Liver (tissue), 3 donors: ENCODE results near the gene COPA.

Source experiments
- EGR1 ChIP-seq, 2 donors: IDR thresholded peaks; 2 replicates each; pipeline ENCODE4 v1.6.1; 2016 to 2018; ENCODE audit warnings: antibody characterized with exemption in 2 of 2, low read depth in 2 of 2
- FOXA1 ChIP-seq: IDR thresholded peaks from 2 replicates; pipeline ENCODE4 v1.6.1; 2016; ENCODE audit warnings: antibody characterized with exemption
- HNF4G ChIP-seq: IDR thresholded peaks from 2 replicates; pipeline ENCODE4 v1.6.1; 2016; ENCODE audit warnings: antibody characterized with exemption
- NR2F2 ChIP-seq: IDR thresholded peaks from 2 replicates; pipeline ENCODE4 v1.6.1; 2016; ENCODE audit warnings: antibody characterized with exemption
- RAD21 ChIP-seq, 2 donors: IDR thresholded peaks; 2 replicates each; pipeline ENCODE4 v1.6.1; 2016; ENCODE audit warnings: antibody characterized with exemption in 2 of 2, mild to moderate bottlenecking in 2 of 2
- TAF1 ChIP-seq: conservative IDR thresholded peaks from 2 replicates; pipeline ENCODE4 v1.6.1; 2016; ENCODE audit warnings: antibody characterized with exemption, mild to moderate bottlenecking
- YY1 ChIP-seq: IDR thresholded peaks from 2 replicates; pipeline ENCODE4 v1.6.1; 2016; ENCODE audit warnings: antibody characterized with exemption, mild to moderate bottlenecking
- TF ChIP-seq, protein P1 (sequence below): fragments of 150-350 bp; IDR thresholded peaks from 2 replicates; pipeline ENCODE4 v1.5.1; 2017; ENCODE audit warnings: improper control_type of control experiment, low read depth, low read length; ENCODE audit not compliant: missing input control
- TF ChIP-seq, protein P2 (sequence below): IDR thresholded peaks from 2 replicates; pipeline ENCODE4 v1.6.1; 2016; ENCODE audit warnings: antibody characterized with exemption
- TF ChIP-seq, protein P3 (sequence below): IDR thresholded peaks from 2 replicates; pipeline ENCODE4 v1.6.1; 2016; ENCODE audit warnings: antibody characterized with exemption, mild to moderate bottlenecking
- TF ChIP-seq, protein P4 (sequence below): IDR thresholded peaks from 2 replicates; pipeline ENCODE4 v1.6.1; 2016; ENCODE audit warnings: antibody characterized with exemption
- TF ChIP-seq, protein P5 (sequence below): IDR thresholded peaks from 2 replicates; pipeline ENCODE4 v1.6.1; 2016; ENCODE audit warnings: antibody characterized with exemption
- donor health status: healthy.
- donor health status: healthy.

DNA sequence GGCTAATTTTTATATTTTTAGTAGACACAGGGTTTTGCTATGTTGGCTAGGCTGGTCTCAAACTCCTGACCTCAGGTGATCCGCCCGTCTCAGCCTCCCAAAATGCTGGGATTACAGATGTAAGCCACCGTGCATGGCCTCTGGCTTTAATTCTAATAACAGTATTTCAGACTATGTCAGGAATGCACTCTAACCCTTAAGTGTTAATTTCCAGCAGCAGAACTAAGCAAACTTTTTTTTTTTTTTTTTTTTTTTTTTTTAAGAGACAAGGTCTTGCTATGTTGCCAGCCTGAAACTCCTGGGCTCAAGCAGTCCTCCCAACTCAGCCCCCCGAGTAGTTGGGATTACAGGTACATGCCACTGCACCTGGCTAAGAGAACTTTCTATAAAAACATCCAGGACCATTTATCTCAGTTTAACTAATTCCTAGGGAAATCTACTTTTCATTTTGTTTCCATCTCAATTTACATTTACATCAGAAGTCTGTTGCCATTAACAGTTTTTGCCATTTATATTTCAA lies 87.2 kb downstream of the COPA start:
- TF ChIP-seq, protein P1, sequence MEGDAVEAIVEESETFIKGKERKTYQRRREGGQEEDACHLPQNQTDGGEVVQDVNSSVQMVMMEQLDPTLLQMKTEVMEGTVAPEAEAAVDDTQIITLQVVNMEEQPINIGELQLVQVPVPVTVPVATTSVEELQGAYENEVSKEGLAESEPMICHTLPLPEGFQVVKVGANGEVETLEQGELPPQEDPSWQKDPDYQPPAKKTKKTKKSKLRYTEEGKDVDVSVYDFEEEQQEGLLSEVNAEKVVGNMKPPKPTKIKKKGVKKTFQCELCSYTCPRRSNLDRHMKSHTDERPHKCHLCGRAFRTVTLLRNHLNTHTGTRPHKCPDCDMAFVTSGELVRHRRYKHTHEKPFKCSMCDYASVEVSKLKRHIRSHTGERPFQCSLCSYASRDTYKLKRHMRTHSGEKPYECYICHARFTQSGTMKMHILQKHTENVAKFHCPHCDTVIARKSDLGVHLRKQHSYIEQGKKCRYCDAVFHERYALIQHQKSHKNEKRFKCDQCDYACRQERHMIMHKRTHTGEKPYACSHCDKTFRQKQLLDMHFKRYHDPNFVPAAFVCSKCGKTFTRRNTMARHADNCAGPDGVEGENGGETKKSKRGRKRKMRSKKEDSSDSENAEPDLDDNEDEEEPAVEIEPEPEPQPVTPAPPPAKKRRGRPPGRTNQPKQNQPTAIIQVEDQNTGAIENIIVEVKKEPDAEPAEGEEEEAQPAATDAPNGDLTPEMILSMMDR: no peak
- TF ChIP-seq, protein P2, sequence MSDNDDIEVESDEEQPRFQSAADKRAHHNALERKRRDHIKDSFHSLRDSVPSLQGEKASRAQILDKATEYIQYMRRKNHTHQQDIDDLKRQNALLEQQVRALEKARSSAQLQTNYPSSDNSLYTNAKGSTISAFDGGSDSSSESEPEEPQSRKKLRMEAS: no peak
- TF ChIP-seq FOXA1: no peak
- TF ChIP-seq, protein P3, sequence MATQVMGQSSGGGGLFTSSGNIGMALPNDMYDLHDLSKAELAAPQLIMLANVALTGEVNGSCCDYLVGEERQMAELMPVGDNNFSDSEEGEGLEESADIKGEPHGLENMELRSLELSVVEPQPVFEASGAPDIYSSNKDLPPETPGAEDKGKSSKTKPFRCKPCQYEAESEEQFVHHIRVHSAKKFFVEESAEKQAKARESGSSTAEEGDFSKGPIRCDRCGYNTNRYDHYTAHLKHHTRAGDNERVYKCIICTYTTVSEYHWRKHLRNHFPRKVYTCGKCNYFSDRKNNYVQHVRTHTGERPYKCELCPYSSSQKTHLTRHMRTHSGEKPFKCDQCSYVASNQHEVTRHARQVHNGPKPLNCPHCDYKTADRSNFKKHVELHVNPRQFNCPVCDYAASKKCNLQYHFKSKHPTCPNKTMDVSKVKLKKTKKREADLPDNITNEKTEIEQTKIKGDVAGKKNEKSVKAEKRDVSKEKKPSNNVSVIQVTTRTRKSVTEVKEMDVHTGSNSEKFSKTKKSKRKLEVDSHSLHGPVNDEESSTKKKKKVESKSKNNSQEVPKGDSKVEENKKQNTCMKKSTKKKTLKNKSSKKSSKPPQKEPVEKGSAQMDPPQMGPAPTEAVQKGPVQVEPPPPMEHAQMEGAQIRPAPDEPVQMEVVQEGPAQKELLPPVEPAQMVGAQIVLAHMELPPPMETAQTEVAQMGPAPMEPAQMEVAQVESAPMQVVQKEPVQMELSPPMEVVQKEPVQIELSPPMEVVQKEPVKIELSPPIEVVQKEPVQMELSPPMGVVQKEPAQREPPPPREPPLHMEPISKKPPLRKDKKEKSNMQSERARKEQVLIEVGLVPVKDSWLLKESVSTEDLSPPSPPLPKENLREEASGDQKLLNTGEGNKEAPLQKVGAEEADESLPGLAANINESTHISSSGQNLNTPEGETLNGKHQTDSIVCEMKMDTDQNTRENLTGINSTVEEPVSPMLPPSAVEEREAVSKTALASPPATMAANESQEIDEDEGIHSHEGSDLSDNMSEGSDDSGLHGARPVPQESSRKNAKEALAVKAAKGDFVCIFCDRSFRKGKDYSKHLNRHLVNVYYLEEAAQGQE: no peak
- no peak for TF ChIP-seq YY1
- TF ChIP-seq TAF1: no peak
- no peak for TF ChIP-seq RAD21 (IDR thresholded peaks at IDR 0.05)
- TF ChIP-seq, protein P4, sequence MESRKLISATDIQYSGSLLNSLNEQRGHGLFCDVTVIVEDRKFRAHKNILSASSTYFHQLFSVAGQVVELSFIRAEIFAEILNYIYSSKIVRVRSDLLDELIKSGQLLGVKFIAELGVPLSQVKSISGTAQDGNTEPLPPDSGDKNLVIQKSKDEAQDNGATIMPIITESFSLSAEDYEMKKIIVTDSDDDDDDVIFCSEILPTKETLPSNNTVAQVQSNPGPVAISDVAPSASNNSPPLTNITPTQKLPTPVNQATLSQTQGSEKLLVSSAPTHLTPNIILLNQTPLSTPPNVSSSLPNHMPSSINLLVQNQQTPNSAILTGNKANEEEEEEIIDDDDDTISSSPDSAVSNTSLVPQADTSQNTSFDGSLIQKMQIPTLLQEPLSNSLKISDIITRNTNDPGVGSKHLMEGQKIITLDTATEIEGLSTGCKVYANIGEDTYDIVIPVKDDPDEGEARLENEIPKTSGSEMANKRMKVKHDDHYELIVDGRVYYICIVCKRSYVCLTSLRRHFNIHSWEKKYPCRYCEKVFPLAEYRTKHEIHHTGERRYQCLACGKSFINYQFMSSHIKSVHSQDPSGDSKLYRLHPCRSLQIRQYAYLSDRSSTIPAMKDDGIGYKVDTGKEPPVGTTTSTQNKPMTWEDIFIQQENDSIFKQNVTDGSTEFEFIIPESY: no peak
- no peak for TF ChIP-seq NR2F2
- no peak for TF ChIP-seq EGR1 (IDR thresholded peaks at IDR 0.05; ENCODE audit: low read depth in 2 of 2)
- TF ChIP-seq, protein P5, sequence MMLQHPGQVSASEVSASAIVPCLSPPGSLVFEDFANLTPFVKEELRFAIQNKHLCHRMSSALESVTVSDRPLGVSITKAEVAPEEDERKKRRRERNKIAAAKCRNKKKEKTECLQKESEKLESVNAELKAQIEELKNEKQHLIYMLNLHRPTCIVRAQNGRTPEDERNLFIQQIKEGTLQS: no peak
- TF ChIP-seq HNF4G: no peak
